GM13977 (cell line): ENCODE measurements around the gene ANXA3.
A peak's percentile ranks its signal among the peaks of the same experiment; 100 is the strongest.

Source experiments
- DNase-seq: peaks from one replicate; pipeline ENCODE4 v3.0.0; 2012; ENCODE audit warnings: low spot score
- in situ Hi-C: fragments of 300-500 bp; cut with MboI; formaldehyde crosslinking; loops from one replicate; pipeline ENCODE4 v1.12.0; 2022; ENCODE audit warnings: low sequenced_read_pairs, low pct_unique_long_range_greater_than_20kb, mixed read lengths, inconsistent platforms; ENCODE audit not compliant: unreplicated experiment
- TF ChIP-seq, protein P1 (sequence below): IDR thresholded peaks from 2 replicates; pipeline ENCODE4 v1.5.1; 2012; ENCODE audit warnings: mild to moderate bottlenecking, control low read depth; ENCODE audit not compliant: insufficient read depth; ENCODE audit errors: extremely low read depth, missing control alignments

Gene ANXA3

GRCh38 chr4:78625073-78625472 is 73.5 kb downstream of the ANXA3 start:
- in situ Hi-C loops: no loop called here
- peak; percentile 15 for DNase-seq
- TF ChIP-seq, protein P1, sequence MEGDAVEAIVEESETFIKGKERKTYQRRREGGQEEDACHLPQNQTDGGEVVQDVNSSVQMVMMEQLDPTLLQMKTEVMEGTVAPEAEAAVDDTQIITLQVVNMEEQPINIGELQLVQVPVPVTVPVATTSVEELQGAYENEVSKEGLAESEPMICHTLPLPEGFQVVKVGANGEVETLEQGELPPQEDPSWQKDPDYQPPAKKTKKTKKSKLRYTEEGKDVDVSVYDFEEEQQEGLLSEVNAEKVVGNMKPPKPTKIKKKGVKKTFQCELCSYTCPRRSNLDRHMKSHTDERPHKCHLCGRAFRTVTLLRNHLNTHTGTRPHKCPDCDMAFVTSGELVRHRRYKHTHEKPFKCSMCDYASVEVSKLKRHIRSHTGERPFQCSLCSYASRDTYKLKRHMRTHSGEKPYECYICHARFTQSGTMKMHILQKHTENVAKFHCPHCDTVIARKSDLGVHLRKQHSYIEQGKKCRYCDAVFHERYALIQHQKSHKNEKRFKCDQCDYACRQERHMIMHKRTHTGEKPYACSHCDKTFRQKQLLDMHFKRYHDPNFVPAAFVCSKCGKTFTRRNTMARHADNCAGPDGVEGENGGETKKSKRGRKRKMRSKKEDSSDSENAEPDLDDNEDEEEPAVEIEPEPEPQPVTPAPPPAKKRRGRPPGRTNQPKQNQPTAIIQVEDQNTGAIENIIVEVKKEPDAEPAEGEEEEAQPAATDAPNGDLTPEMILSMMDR: no peak

DNA sequence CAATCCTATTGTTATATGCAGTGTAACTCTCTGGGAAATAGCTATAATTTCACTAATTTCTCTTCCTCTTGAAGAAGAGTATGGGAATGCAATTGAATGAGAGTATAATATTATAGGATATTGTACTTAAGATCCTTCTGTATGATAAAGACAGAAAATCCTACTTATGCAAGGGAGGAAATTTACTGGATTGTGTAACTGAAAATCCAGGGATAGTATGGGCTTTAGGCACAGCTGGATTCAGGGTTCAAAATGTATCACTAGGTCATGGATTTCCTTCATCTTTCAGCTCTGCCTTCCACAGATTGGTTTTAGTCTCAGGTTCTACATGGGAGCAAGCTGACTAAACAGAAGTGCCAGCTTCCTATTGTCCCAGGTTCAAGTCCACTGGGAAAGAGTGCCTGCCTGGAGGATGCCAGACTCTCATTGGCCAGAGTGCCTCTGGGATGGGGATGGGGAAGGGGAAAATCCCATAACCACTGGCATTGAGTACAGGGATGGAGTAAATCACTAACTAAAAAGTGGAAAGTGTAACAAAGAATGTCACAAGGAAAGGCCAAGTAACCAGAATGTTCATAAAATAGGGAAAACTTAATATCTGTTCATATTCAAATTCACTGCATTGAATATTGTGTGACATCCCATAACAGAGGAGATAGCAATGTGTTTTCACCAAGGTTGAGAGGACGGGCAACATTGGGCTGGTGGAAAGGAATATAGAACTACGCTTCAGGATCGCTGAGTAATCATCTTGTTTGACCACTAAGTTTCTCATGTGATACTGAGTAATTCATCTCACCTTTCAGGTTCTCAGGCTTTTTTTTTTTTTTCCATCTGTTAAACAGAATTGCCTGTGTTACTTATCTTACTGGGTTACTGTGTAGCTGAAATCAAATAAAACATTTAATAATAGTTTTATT is 75.7 kb downstream of the ANXA3 start:
- in situ Hi-C loops: no loop called here
- TF ChIP-seq, protein P1: no peak
- DNase-seq: no peak

- in situ Hi-C loops: no loop called here
- DNase-seq: no peak
- TF ChIP-seq, protein P1: no peak
These were observed 76.6 kb downstream of the ANXA3 start for GRCh38 chr4:78627966-78628678.

DNA sequence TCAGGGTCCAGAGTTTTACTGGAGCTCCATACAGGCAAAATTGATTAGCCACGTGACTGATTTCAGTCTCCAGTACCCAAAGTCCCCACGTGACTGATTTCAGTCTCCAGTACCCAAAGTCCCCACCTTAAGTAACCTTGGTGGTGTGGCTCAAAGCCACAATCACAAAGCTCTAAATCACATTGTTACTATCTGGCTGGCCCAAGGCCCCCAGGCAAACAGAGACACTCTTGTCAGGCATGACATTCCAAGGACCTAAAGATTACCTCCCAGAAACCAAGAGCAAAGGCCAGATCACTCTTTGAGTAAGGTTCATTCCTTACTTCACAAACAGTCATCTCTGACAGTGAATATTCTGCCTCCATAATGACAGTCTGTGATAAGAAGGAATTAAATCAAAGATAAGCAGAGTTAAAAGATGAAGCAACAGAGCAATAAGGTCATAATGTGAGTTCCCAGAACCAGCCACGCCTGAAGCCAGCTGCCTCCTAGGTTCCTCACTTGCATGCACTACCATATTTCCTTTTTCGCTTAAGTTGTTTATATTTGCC is 78.5 kb downstream of the ANXA3 start:
- no peak for DNase-seq
- TF ChIP-seq, protein P1: no peak
- in situ Hi-C loops: no loop called here

DNA sequence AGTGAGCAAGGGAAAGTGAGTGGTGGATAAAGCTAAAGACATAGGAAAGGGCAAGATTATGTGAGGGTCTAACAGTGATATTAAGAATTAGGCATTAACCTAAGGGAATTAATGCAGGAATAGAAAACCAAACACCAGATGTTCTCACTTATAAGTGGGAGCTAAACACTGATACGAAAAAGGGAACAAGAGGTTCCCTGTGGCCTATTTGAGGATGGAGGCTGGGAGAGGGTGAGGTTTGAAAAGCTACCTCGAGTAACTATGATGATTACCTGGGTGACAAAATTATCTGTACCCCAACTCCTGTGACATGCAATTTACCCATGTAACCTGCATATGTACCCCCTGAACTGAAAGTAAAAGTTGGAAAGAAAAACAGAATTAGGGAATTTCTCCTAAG is 79.0 kb downstream of the ANXA3 start:
- TF ChIP-seq, protein P1: no peak
- in situ Hi-C loops: no loop called here
- DNase-seq: no peak

- TF ChIP-seq, protein P1: no peak
- in situ Hi-C loops: no loop called here
- no peak for DNase-seq
These were observed 82.6 kb downstream of the ANXA3 start for GRCh38 chr4:78634011-78634664.
